Measurements from ENCODE around the gene FILIP1. TPM values are rescaled to one million over a fixed set of nuclear protein-coding genes. Genes with fewer than 3 reads are reported as not detected.

Gene FILIP1
- polyA plus RNA-seq, 2 of the 4 experiments (the other 2 are of a cell fraction) = 2.3 to 15.6 TPM

DNA sequence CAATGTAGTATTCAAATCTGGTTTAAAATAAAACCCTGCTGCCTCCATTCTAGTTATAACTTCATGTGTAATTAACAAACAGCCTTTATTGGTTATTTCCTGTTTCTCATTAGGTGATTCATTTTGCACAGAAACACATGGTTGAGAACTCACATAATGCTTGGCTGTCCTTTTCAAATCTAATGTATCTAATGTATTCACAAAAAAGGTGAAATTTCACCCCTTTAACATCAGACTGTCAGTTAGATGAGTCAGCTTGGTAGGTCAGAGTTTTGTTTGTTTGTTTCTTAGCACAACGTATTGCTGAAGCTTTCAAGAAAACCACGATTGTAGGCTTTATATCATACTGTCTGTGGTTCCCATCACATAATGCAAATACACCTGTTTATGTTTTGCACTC, 130.3 kb downstream of the FILIP1 start:
- POLR2A ChIA-PET = no interaction called here
- Histone ChIP-seq H3K4me2 (peak overlapping the region; percentile 35), H3K9me3 (no peaks in the 10 kb centered on the region), H3K4me1 (peaks cover 46% of the 10 kb centered on the region), H3K4me3 (no peak overlapping the region), H3K27ac (peak overlapping the region; percentile 36 to 38; a peak in 4 of 6 replicates)
- FAIRE-seq (no peak), ATAC-seq (no peak), DNase-seq (ENCODE audit: low read depth in 1 of 2, low spot score in 1 of 2) (no peak)
- CTCF ChIA-PET = interaction anchor here (1.0 kb wide), 2 partner anchors 14 to 163 kb away, joined by 3 to 4 read pairs; no protein-coding TSS in a partner anchor
- TF ChIP-seq FOSL2 (IDR thresholded peaks at IDR 0.05) (no peak), FOSL2 (CRISPR knock-in tag; IDR thresholded peaks at IDR 0.05) (no peak), FOXS1 (CRISPR knock-in tag; IDR thresholded peaks at IDR 0.05) (no peak), CBX8 (IDR thresholded peaks at IDR 0.05) (no peak), PHF8 (IDR thresholded peaks at IDR 0.05; ENCODE audit: borderline replicate concordance, low read depth) (no peak), EHMT2 (IDR thresholded peaks at IDR 0.05; ENCODE audit: low read depth) (no peak), RNF2 (IDR thresholded peaks at IDR 0.05; ENCODE audit: borderline replicate concordance, low read depth) (no peak), JUN (IDR thresholded peaks at IDR 0.05) (no peak)
- TF ChIP-seq, protein P1, sequence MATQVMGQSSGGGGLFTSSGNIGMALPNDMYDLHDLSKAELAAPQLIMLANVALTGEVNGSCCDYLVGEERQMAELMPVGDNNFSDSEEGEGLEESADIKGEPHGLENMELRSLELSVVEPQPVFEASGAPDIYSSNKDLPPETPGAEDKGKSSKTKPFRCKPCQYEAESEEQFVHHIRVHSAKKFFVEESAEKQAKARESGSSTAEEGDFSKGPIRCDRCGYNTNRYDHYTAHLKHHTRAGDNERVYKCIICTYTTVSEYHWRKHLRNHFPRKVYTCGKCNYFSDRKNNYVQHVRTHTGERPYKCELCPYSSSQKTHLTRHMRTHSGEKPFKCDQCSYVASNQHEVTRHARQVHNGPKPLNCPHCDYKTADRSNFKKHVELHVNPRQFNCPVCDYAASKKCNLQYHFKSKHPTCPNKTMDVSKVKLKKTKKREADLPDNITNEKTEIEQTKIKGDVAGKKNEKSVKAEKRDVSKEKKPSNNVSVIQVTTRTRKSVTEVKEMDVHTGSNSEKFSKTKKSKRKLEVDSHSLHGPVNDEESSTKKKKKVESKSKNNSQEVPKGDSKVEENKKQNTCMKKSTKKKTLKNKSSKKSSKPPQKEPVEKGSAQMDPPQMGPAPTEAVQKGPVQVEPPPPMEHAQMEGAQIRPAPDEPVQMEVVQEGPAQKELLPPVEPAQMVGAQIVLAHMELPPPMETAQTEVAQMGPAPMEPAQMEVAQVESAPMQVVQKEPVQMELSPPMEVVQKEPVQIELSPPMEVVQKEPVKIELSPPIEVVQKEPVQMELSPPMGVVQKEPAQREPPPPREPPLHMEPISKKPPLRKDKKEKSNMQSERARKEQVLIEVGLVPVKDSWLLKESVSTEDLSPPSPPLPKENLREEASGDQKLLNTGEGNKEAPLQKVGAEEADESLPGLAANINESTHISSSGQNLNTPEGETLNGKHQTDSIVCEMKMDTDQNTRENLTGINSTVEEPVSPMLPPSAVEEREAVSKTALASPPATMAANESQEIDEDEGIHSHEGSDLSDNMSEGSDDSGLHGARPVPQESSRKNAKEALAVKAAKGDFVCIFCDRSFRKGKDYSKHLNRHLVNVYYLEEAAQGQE (IDR thresholded peaks at IDR 0.05) = no peak
- 4% methylated on average over 2 of the region's 2 CpGs for WGBS (ENCODE audit: missing lambda C conversion rate)

GRCh38 chr6:75353644-75354043, 140.0 kb downstream of the FILIP1 start:
- WGBS (ENCODE audit: missing lambda C conversion rate) = 96% methylated on average over 4 of the region's 4 CpGs

More at GRCh38 chr6:75353644-75354043, 140.0 kb downstream of the FILIP1 start:
- Histone ChIP-seq H3K4me1 (no peaks in the 10 kb centered on the region), H3K4me3 (no peak overlapping the region), H3K27ac (no peak overlapping the region), H3K4me2 (no peak overlapping the region), H3K9me3 (no peaks in the 10 kb centered on the region)
- FAIRE-seq = no peak
- no peak for ATAC-seq
- TF ChIP-seq, protein P2, sequence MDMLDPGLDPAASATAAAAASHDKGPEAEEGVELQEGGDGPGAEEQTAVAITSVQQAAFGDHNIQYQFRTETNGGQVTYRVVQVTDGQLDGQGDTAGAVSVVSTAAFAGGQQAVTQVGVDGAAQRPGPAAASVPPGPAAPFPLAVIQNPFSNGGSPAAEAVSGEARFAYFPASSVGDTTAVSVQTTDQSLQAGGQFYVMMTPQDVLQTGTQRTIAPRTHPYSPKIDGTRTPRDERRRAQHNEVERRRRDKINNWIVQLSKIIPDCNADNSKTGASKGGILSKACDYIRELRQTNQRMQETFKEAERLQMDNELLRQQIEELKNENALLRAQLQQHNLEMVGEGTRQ (IDR thresholded peaks at IDR 0.05) = no peak
- TF ChIP-seq, protein P3, sequence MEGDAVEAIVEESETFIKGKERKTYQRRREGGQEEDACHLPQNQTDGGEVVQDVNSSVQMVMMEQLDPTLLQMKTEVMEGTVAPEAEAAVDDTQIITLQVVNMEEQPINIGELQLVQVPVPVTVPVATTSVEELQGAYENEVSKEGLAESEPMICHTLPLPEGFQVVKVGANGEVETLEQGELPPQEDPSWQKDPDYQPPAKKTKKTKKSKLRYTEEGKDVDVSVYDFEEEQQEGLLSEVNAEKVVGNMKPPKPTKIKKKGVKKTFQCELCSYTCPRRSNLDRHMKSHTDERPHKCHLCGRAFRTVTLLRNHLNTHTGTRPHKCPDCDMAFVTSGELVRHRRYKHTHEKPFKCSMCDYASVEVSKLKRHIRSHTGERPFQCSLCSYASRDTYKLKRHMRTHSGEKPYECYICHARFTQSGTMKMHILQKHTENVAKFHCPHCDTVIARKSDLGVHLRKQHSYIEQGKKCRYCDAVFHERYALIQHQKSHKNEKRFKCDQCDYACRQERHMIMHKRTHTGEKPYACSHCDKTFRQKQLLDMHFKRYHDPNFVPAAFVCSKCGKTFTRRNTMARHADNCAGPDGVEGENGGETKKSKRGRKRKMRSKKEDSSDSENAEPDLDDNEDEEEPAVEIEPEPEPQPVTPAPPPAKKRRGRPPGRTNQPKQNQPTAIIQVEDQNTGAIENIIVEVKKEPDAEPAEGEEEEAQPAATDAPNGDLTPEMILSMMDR (IDR thresholded peaks at IDR 0.05) = no peak
- TF ChIP-seq FOSB (CRISPR knock-in tag; IDR thresholded peaks at IDR 0.05) (no peak), BCL3 (IDR thresholded peaks at IDR 0.05) (no peak), HOXB5 (CRISPR knock-in tag; IDR thresholded peaks at IDR 0.05) (no peak), ZSCAN20 (CRISPR knock-in tag; IDR thresholded peaks at IDR 0.05) (no peak), EP300 (IDR thresholded peaks at IDR 0.05) (no peak), RAD21 (conservative IDR thresholded peaks at IDR 0.05 in 1 of 2, IDR thresholded peaks at IDR 0.05 in 1 of 2) (no peak), FOXS1 (CRISPR knock-in tag; IDR thresholded peaks at IDR 0.05) (no peak), CBX2 (IDR thresholded peaks at IDR 0.05; ENCODE audit: borderline replicate concordance, low read depth) (no peak), RNF2 (IDR thresholded peaks at IDR 0.05; ENCODE audit: borderline replicate concordance, low read depth) (no peak)
- TF ChIP-seq, protein P1 (IDR thresholded peaks at IDR 0.05) = no peak
- DNase-seq (ENCODE audit: low read depth in 1 of 2, low spot score in 1 of 2) = no peak
- ChIA-PET POLR2A (no interaction called here), CTCF (interaction anchor here (0.6 kb wide), 1 partner anchor 253 kb away, joined by 3 read pairs; no protein-coding TSS in a partner anchor)

All from A549 (cell line).